Germinal center (tissue), 1 donor: Measurements from ENCODE around the gene IL4R.
"Not testable (repeated sequence)": the region's sequence is repeated elsewhere in the genome, so short reads cannot be mapped to it uniquely, and the experiment has no call there.

ENCODE experiments used
- DNase-seq: peaks from one replicate; pipeline ENCODE4 v3.0.0; 2012; ENCODE audit warnings: mixed read lengths, low spot score

The IL4R gene

GRCh38 chr16:27404163-27404823 is 90.5 kb downstream of the IL4R start:
- no peak for DNase-seq

DNA sequence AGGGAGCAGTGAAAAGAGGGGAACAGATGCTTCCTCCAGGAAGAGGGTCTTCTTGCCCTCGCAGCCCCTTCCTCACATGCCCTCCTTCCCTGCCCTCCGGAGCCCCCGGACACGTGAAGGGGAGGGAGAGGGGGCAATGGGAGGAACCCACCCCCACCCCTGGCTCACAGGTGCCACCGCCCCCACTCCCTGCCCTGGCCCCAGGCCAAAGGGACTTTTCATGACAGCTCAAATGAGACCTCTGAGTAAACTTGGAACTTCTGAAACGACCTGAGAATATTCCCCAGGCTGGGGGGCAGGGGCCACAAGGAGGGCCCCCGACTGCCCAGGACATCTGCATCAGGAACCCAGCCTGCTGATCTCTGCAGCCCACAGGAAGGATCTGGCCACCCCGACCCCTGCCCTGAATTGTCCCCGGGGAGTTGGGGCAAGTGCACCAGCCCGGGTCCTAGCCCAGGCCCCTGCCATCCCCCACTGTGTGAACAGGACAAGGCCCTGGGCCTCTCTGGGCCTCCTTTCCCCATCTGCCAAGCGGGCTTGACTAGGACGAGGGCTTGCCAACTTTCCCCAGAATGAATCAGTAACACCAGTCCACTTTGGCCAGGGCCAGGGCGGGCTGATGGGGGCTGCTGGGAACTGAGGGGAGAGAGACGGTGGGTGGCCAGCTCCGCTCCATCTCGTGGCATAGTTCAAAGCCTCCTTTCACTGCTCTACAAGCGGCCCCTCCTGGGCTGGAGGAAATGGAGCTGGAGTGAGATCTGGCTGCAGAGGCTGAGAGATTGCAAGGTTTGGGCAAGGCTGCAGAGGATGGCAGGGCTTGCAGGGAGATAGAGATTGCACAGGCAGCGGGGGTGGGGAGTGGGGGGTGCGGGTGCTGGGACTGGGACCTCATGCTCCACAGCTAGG is 92.0 kb downstream of the IL4R start:
- DNase-seq = no peak

DNA sequence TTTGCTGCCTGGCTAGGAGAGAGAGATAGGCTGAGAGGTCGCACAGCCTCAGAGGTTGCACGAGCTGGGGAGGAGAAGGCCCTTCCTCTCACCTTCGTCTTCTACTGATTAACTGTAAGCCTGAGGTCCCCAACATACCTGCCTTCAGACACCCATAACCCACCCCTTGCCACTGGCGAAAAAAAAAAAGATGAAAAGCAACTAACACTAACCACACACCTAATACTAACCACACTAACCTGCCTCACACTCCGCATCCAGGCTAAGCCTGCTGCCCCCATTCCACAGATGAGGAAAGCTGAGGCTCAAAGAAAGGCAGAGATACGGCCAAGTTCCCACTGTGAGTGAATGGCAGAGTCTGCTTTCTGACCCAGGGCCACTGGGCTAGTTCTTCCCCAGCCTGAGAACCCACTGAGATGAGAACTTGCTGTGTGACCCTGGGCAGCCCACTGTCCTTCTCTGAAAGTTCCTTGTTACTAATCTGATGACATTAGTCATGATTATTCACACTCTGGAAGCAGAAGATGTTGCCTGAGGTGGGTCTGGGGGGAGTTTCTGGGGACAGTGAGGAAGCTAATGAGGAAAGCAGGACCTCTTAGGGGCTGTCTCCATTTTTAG is 92.8 kb downstream of the IL4R start:
- no peak for DNase-seq

DNA sequence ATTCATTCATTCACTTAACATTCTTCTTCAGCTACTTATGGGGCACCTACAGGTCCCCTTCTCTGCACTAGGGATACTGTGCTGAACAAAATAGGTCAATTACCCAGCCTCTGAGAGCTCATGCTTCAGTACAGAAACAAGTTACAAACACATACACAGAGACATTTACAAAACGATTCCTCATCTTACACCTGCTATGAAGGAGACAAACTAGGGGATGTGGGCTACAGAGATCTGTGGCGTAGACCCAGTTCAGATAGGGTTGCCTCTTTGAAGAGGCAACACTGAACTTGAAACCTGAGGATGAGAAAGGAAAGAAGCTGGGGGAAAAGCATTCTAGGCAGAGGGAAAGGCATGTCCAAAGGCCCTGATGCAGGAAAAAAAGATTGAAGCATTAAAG is 93.4 kb downstream of the IL4R start:
- DNase-seq = no peak

- DNase-seq = no peak
Measured at GRCh38 chr16:27408012-27408601, 94.3 kb downstream of the IL4R start.

- DNase-seq = no peak
Measured at GRCh38 chr16:27408602-27409031, 94.8 kb downstream of the IL4R start.

DNA sequence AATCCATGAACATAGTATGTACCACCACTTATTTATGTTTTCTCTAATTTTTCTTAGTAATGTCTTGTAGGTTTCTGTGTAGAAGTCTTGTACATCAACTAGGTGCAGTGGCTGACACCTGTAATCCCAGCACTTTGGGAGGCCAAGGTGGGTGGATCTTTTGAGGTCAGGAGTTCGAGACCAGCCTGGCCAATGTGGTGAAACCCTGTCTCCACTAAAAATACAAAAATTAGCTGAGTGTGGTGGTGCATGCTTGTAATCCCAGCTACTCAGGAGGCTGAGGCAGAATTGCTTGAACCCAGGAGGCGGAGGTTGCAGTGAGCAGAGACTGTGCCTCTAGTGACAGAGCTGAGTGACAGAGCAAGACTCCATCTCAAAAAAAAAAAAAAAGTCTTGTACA is 96.2 kb downstream of the IL4R start:
- not testable (repeated sequence) for DNase-seq

DNA sequence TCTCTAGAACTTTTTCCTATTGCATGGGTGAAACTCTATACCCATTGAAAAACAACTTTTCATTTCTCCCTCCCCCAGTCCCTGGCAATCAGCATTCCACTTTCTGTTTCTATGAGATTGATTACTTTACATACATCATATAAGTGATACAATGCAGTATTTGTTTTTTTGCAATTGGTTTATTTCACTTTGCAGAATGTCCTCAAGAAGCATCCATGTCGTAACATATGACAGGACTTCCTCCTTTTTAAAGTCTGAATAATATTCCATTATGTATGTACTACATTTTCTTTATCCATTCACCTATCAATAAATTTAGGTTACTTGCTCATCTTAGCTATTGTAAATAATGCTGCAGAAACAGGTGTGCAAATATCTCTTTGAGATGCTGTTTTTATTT is 97.0 kb downstream of the IL4R start:
- DNase-seq = no peak

DNA sequence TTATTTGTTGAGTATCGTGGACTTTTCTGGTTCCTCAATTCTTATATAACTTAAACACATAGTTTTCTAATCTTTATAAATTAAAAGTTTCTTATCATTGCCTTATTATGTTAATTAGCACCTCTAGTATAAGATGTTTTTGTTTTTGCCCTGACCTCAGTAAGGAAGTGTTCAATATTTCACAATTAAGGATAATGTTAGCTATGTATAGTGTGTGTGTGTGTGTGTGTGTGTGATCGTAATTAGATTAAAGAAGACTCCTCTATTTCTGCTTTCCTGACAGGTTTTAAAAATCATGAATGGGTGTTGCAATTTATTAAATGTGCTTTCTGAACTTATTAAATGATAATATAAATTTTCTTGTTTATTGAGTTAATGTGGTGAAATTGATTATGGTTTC is 100.2 kb downstream of the IL4R start:
- DNase-seq = no peak
